GM19351 (cell line): ENCODE measurements around the gene CTTNBP2.

ENCODE experiments used
- ATAC-seq: cut with Tn5 transposase; IDR thresholded peaks from one replicate; pipeline ENCODE4 v1.9.1; 2021; ENCODE audit warnings: mild to moderate bottlenecking, moderate library complexity; ENCODE audit not compliant: unreplicated experiment

CTTNBP2 gene

GRCh38 chr7:117790251-117790650 is 83.0 kb downstream of the CTTNBP2 start:
- no peak for ATAC-seq

GRCh38 chr7:117785431-117785830 is 87.8 kb downstream of the CTTNBP2 start:
- ATAC-seq = no peak

- no peak for ATAC-seq
Measured at GRCh38 chr7:117784315-117784714, 88.9 kb downstream of the CTTNBP2 start.

- ATAC-seq = no peak
Measured at GRCh38 chr7:117782761-117783160, 90.5 kb downstream of the CTTNBP2 start.

GRCh38 chr7:117781707-117782106 is 91.5 kb downstream of the CTTNBP2 start:
- no peak for ATAC-seq

GRCh38 chr7:117780832-117781231 is 92.4 kb downstream of the CTTNBP2 start:
- ATAC-seq = peak; percentile 90

- no peak for ATAC-seq
Measured at GRCh38 chr7:117777335-117778142, 95.7 kb downstream of the CTTNBP2 start.

GRCh38 chr7:117776224-117776623 is 97.0 kb downstream of the CTTNBP2 start:
- peak; percentile 40 for ATAC-seq

GRCh38 chr7:117775801-117776200 is 97.4 kb downstream of the CTTNBP2 start:
- no peak for ATAC-seq

GRCh38 chr7:117774943-117775342 is 98.3 kb downstream of the CTTNBP2 start:
- no peak for ATAC-seq

- ATAC-seq = no peak
Measured at GRCh38 chr7:117772421-117772820, 100.8 kb downstream of the CTTNBP2 start.

- ATAC-seq = no peak
Measured at GRCh38 chr7:117771756-117772155, 101.5 kb downstream of the CTTNBP2 start.

GRCh38 chr7:117769085-117769484 is 104.2 kb downstream of the CTTNBP2 start:
- ATAC-seq = no peak

- no peak for ATAC-seq
Measured at GRCh38 chr7:117767951-117768350, 105.3 kb downstream of the CTTNBP2 start.

- no peak for ATAC-seq
Measured at GRCh38 chr7:117766913-117767312, 106.3 kb downstream of the CTTNBP2 start.

GRCh38 chr7:117764031-117764430 is 109.2 kb downstream of the CTTNBP2 start:
- ATAC-seq = no peak

- no peak for ATAC-seq
Measured at GRCh38 chr7:117762055-117762454, 111.2 kb downstream of the CTTNBP2 start.

GRCh38 chr7:117759950-117760640 is 113.1 kb downstream of the CTTNBP2 start:
- ATAC-seq = peak; percentile 64

- ATAC-seq = no peak
Measured at GRCh38 chr7:117757440-117757839, 115.8 kb downstream of the CTTNBP2 start.

GRCh38 chr7:117756586-117757085 is 116.6 kb downstream of the CTTNBP2 start:
- ATAC-seq = no peak

GRCh38 chr7:117755136-117755535 is 118.1 kb downstream of the CTTNBP2 start:
- no peak for ATAC-seq

GRCh38 chr7:117751775-117752174 is 121.5 kb downstream of the CTTNBP2 start:
- ATAC-seq = no peak
